ENCODE measurements around the gene SHBG. TPM values are rescaled to one million over a fixed set of nuclear protein-coding genes. Genes with fewer than 3 reads are reported as not detected.
"Not testable (repeated sequence)": the region's sequence is repeated elsewhere in the genome, so short reads cannot be mapped to it uniquely, and the experiment has no call there.

The SHBG gene
- total RNA-seq, 6 experiments from 2014 or later: 0.36 to 1.2 (median 0.79) TPM

DNA sequence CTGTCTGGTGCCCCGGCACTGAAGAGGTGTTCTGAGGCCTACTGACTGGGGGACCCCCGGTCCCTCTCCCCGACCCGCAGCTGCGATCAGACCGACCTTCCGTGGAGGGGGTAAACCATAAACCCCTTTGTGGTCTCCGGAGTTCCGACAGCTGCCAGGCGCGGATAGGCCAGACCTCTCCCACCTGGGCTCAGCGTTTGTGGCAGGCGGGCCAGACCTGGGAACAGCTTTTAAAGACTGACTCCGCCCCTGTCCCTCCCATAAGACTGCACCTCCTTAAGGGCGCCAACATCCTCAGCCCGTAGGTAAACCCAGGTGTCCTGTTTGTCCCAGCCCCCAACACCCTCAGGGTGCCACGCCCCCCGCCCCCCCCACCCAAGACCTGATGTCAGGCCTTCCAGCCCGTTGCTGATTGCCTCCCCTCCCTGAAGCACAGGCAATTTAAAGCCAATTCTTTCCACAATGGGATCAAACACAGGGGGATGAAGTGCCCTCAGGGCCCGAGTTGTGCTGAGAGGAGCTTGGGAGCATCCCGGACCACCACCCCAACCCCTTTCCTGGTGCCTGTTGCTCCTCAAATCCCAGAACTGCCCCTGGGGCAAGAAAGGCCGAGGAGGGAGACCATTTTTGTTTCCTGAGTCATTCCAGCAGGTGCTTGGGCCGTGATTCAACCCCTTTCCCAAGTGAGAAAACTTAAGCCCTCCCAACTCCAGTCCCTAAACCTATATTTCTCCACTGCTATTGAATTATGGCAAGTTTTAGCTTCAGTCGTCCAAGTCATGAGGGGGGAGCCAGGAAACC is 39.8 kb upstream of the SHBG start, which contains the start of gene SOX15:
SOX15 (minus strand) TSS at position 204 of the 801 bp plus-strand sequence. CDS start 418 bp downstream, outside the sequence.
- TF ChIP-seq, protein P1, sequence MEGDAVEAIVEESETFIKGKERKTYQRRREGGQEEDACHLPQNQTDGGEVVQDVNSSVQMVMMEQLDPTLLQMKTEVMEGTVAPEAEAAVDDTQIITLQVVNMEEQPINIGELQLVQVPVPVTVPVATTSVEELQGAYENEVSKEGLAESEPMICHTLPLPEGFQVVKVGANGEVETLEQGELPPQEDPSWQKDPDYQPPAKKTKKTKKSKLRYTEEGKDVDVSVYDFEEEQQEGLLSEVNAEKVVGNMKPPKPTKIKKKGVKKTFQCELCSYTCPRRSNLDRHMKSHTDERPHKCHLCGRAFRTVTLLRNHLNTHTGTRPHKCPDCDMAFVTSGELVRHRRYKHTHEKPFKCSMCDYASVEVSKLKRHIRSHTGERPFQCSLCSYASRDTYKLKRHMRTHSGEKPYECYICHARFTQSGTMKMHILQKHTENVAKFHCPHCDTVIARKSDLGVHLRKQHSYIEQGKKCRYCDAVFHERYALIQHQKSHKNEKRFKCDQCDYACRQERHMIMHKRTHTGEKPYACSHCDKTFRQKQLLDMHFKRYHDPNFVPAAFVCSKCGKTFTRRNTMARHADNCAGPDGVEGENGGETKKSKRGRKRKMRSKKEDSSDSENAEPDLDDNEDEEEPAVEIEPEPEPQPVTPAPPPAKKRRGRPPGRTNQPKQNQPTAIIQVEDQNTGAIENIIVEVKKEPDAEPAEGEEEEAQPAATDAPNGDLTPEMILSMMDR (IDR thresholded peaks at IDR 0.05): no peak

DNA sequence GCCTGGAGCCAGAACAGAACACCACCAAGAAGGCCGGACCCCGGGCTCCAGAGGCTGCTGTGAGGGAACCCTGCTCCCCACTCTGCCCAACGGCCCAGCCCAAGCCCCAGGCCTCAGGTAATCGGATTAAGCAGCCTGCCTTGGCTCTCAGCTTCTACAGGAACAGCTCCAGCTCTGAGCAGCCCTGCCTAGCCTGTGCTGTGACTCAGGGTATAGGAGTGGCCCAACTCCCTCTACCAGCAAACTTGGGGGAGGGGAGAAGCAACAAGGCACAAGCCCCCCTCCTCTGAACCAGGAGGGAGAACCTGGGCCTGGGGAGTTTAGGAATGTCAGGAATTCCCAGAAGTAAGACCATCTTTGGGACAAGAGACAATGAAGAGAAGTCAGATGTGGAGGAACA is 39.2 kb upstream of the SHBG start:
- H3K4me3 Mint-ChIP-seq: peak overlapping the region; percentile 75
- TF ChIP-seq, protein P1 (IDR thresholded peaks at IDR 0.05): no peak
- H3K36me3 Mint-ChIP-seq (ENCODE audit: low read depth): peaks cover 29% of the 10 kb centered on the region
- H3K27me3 Mint-ChIP-seq (ENCODE audit: insufficient read depth): peaks cover 7% of the 10 kb centered on the region
- no peaks in the 10 kb centered on the region for H3K9me3 Mint-ChIP-seq
- DNase-seq: peak; percentile 57
- peaks cover 63% of the 10 kb centered on the region for H3K4me1 Mint-ChIP-seq (ENCODE audit: low read depth)
- H3K27ac Mint-ChIP-seq: peak overlapping the region; percentile 92

More for the DNA sequence above, 39.8 kb upstream of the SHBG start, which contains the start of gene SOX15:
- Mint-ChIP-seq H3K27me3 (ENCODE audit: insufficient read depth) (peaks cover 7% of the 10 kb centered on the region), H3K36me3 (ENCODE audit: low read depth) (peaks cover 24% of the 10 kb centered on the region), H3K4me3 (peak within 1 kb of the TSS; percentile 75), H3K4me1 (ENCODE audit: low read depth) (peaks cover 66% of the 10 kb centered on the region), H3K27ac (peak within 1 kb of the TSS; percentile 94), H3K9me3 (no peaks in the 10 kb centered on the region)
- DNase-seq: peak; percentile 55

DNA sequence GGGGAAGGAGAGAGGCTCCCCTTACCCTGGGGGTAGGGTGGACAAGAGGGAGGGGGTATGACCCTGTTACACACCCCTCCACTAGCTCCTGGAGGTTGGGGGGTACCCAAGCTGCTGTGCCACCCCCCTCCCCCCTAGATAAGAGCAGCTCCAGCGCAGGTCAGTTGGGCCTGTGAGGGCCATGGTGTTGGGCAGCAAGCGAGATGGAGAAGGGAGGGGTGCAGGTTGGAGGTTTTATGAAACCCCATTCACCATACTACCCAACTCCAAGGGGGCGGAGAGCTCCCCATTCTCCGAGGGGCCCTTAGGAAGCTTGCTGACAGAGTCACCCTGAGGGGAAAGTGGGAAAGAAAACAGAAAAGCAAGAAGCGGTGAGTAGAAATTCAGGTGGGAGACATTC is 38.3 kb upstream of the SHBG start:
- Mint-ChIP-seq H3K9me3 (no peaks in the 10 kb centered on the region), H3K36me3 (ENCODE audit: low read depth) (peaks cover 30% of the 10 kb centered on the region), H3K4me1 (ENCODE audit: low read depth) (peaks cover 54% of the 10 kb centered on the region), H3K27me3 (ENCODE audit: insufficient read depth) (peaks cover 7% of the 10 kb centered on the region), H3K4me3 (no peak overlapping the region; the same call in 1 of the 2 replicates), H3K27ac (peak overlapping the region; percentile 92)
- TF ChIP-seq, protein P1 (IDR thresholded peaks at IDR 0.05): no peak
- no peak for DNase-seq

DNA sequence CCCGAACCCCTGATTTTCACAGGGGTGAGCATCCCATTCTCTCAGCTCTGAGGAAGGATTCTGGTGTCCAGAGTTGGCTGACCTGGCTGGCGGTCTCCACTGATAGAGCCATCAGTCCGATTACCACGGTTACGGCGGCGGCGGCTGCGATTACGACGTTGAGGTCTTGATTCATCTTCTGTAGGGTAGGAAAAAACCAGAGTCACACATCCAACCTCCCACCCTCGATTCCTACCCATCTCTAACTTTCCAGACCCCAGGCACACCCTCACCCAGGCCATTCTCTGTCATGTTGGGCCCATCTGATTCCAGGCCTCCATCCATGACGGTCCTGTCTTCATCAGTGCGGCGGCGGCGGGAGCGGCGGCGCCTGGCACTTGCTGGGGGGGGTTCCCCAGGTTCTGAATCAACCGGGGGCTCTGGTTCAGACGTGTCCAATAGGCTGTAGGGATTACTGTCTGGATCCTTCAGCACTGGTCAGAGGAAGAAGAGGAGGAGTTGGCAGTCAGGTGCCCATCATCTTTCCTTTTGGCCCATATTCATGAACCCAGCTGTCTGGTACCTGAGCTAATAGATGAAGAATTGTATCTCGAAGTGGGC is 37.4 kb upstream of the SHBG start:
- DNase-seq: no peak
- Mint-ChIP-seq H3K9me3 (no peaks in the 10 kb centered on the region), H3K4me3 (no peak overlapping the region), H3K36me3 (ENCODE audit: low read depth) (peaks cover 27% of the 10 kb centered on the region), H3K27ac (peak overlapping the region; percentile 92), H3K27me3 (ENCODE audit: insufficient read depth) (peaks cover 5% of the 10 kb centered on the region), H3K4me1 (ENCODE audit: low read depth) (peaks cover 45% of the 10 kb centered on the region)
- TF ChIP-seq, protein P1 (IDR thresholded peaks at IDR 0.05): no peak

DNA sequence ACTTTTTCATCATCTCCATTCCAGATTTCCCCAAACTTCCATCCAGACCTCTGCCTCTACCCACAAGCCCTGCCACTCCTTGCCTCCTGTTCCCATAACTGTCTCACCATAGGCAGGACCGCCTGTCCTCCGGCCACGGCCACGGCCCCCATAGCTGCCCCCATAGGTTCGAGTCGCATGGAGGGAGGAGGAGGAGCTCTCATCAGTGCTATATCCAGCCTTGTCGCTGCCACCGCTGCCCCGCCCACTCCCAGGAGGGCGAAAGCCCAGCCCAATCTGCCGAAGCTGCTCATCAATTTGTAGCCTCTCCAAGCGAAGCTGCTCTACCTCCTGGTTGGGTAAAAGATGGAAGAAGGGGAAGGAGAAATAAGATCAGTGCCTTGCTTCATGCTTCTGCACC is 36.6 kb upstream of the SHBG start:
- Mint-ChIP-seq H3K4me1 (ENCODE audit: low read depth) (peaks cover 37% of the 10 kb centered on the region), H3K4me3 (no peak overlapping the region), H3K9me3 (no peaks in the 10 kb centered on the region), H3K36me3 (ENCODE audit: low read depth) (peaks cover 28% of the 10 kb centered on the region), H3K27me3 (ENCODE audit: insufficient read depth) (peaks cover 2% of the 10 kb centered on the region; the same call in 1 of the 2 replicates), H3K27ac (peak overlapping the region; percentile 44)
- TF ChIP-seq, protein P1 (IDR thresholded peaks at IDR 0.05): no peak
- DNase-seq: no peak

DNA sequence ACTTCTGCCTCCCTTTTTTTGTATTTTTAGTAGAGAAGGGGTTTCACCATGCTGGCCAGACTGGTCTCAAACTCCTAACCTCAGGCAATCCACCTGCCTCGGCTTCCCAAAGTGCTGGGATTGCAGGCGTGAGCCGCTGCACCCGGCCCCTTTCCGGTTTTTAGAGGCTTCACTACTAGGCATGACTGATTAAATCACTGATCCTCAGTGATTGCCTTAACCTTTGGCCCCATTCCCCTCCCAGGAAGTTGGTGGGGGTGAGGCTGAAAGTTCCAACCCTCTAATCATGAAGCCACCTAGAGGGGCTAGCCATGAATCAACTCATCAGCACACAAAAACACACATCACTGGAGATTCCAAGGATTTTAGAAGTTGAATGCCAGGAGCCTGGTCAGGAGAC is 32.4 kb upstream of the SHBG start:
- DNase-seq; H3K4me3 Mint-ChIP-seq; H3K27ac Mint-ChIP-seq; H3K9me3 Mint-ChIP-seq; H3K27me3 Mint-ChIP-seq (ENCODE audit: insufficient read depth): not testable (repeated sequence)
- Mint-ChIP-seq H3K36me3 (ENCODE audit: low read depth) (peaks cover 30% of the 10 kb centered on the region), H3K4me1 (ENCODE audit: low read depth) (peaks cover 14% of the 10 kb centered on the region)

Data from HFFc6 (cell line).